AG04450 (cell line): ENCODE data around the gene PRRG3. TPM values are rescaled to one million over a fixed set of nuclear protein-coding genes. Genes with fewer than 3 reads are reported as not detected.

Experiments used
- CTCF ChIA-PET: fragments of 300-600, 350-600 bp; formaldehyde crosslinking; extraction: SDS; loops from one replicate; lab custom pipeline; 2022; ENCODE audit warnings: antibody characterized with exemption, inconsistent platforms; lab: Charles Lee
- POLR2A ChIA-PET: fragments of 350-600 bp; formaldehyde crosslinking; extraction: SDS; loops from one replicate; lab custom pipeline; 2021; ENCODE audit warnings: antibody characterized with exemption, inconsistent platforms; lab: Yijun Ruan, JAX
- DNase-seq: peaks from one replicate; pipeline ENCODE4 v3.0.0-alpha.2; 2011; ENCODE audit warnings: low read depth, low spot score
- H3K27ac ChIP-seq: one replicate; pipeline ENCODE4 v1.5.1; 2012; ENCODE audit warnings: low read depth, low read length, control low read depth
- H3K27me3 ChIP-seq: one replicate; pipeline ENCODE4 v1.6.0; 2012; ENCODE audit warnings: low read length; ENCODE audit not compliant: control insufficient read depth, insufficient read depth
- H3K4me3 ChIP-seq: 2 replicates; pipeline ENCODE4 v1.5.1; 2011; ENCODE audit warnings: mild to moderate bottlenecking, low read depth, low read length, control low read depth
- H3K9me3 ChIP-seq: 2 replicates; pipeline ENCODE4 v1.5.1; 2012; ENCODE audit warnings: low read length; ENCODE audit not compliant: control insufficient read depth, insufficient read depth
- polyA plus RNA-seq: library from polyadenylated mRNA; depleted of rRNA; stranded (reverse); fragments of >200 nt; gene quantifications from 2 replicates; pipeline ENCODE4 v1.2.3, GENCODE V29; 2011
- TF ChIP-seq, protein P1 (sequence below): IDR thresholded peaks from 2 replicates; pipeline ENCODE4 v1.5.1; 2011; ENCODE audit warnings: low read depth, low read length, control low read depth, inconsistent platforms

Gene PRRG3
- polyA plus RNA-seq, 1 experiment = not detected

DNA sequence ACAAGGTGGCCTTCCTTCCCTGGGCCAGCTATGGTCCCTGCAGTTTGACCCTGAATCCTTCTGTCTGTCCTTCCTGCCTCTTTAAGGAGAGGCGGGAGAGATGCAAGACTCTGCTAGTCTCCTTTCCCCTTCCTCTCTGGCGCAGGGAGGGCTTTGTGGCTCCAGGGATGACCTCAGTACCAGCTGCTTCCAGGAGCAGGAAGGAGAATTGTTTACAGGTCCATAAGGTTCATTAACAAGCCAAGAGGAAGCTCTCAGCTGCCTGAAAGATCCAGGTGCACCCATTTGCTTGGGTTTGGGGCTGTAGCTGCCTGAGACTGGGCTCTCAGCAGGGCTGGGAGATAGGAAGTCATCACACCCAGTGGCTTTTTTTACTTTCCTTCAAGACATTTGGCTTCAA, 16.5 kb downstream of the PRRG3 start:
- DNase-seq = no peak
- CTCF ChIA-PET = no interaction called here

DNA sequence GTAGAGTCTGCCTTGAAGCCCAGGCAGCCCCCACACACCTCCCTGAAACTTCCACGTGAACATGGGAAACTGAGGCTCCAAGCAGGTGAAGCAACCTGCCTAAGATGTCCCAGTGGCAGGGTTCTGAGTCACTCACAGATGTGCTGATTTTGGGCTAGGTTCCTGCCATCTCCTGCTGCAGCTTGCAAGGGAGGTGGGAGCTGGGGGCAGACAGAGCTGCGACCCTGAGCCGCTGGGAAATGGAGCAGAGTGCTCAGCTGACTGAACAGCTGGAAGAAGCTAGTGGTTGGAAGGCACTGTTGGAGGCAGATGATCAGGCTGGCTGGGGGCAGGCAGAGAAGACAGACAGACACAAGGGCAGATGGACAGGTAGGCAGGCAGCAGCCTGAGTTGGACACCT, 17.0 kb downstream of the PRRG3 start:
- H3K27me3 ChIP-seq = no peaks in the 10 kb centered on the region
- no peak overlapping the region for H3K4me3 ChIP-seq
- ChIA-PET CTCF (no interaction called here), POLR2A (no interaction called here)
- DNase-seq = no peak
- no peak overlapping the region for H3K27ac ChIP-seq
- TF ChIP-seq, protein P1, sequence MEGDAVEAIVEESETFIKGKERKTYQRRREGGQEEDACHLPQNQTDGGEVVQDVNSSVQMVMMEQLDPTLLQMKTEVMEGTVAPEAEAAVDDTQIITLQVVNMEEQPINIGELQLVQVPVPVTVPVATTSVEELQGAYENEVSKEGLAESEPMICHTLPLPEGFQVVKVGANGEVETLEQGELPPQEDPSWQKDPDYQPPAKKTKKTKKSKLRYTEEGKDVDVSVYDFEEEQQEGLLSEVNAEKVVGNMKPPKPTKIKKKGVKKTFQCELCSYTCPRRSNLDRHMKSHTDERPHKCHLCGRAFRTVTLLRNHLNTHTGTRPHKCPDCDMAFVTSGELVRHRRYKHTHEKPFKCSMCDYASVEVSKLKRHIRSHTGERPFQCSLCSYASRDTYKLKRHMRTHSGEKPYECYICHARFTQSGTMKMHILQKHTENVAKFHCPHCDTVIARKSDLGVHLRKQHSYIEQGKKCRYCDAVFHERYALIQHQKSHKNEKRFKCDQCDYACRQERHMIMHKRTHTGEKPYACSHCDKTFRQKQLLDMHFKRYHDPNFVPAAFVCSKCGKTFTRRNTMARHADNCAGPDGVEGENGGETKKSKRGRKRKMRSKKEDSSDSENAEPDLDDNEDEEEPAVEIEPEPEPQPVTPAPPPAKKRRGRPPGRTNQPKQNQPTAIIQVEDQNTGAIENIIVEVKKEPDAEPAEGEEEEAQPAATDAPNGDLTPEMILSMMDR = no peak
- no peaks in the 10 kb centered on the region for H3K9me3 ChIP-seq

More for the DNA sequence above, 16.5 kb downstream of the PRRG3 start:
- H3K4me3 ChIP-seq = no peak overlapping the region
- TF ChIP-seq, protein P1 = no peak
- no peaks in the 10 kb centered on the region for H3K27me3 ChIP-seq
- POLR2A ChIA-PET = no interaction called here
- H3K27ac ChIP-seq = no peak overlapping the region
- H3K9me3 ChIP-seq = no peaks in the 10 kb centered on the region

DNA sequence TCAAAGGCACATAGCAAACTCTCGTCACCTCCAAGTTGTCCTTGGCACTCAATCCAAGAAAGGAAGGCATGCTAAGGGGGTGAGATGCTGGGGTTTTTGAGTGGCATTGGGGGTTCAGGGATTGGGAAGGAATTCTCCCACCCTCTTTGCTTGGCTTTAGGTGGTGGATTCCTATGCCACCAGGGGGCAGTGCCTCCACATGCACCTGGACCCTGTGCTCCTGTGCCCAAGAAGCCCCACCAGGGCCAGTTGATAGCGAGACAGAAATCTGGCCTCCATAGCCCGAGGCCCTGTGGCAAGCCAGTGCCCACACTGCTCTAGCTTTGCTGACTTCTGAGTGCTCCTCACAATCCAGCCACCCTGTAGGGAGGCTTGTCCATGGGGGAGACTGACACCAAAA, 18.6 kb downstream of the PRRG3 start:
- no peaks in the 10 kb centered on the region for H3K27me3 ChIP-seq
- H3K27ac ChIP-seq = no peak overlapping the region
- ChIA-PET POLR2A (no interaction called here), CTCF (no interaction called here)
- TF ChIP-seq, protein P1 = peak; percentile 47
- H3K9me3 ChIP-seq = no peaks in the 10 kb centered on the region
- no peak for DNase-seq
- H3K4me3 ChIP-seq = no peak overlapping the region

DNA sequence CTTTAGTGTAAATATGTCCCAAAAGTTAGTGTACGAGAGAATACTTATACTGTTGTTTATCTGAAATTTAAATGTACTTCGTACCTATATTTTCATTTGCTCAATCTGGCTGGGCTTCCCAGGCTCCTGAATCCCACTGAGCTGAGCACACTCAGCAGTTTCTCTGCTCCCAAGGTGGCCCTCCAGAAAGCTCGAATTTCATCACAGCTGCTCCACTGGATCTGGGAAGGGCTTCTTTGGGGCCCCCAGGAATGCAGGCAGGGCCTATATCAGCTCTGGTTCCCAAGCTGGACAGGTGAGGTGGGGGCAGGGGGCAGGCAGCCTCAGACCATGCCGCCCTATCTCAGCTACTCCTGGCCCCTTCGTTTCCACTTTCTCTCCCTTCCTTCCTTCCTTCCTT, 19.1 kb downstream of the PRRG3 start:
- Histone ChIP-seq H3K27me3 (no peaks in the 10 kb centered on the region), H3K9me3 (no peaks in the 10 kb centered on the region), H3K4me3 (no peak overlapping the region), H3K27ac (no peak overlapping the region)
- CTCF ChIA-PET = no interaction called here
- no peak for DNase-seq
- POLR2A ChIA-PET = no interaction called here
- TF ChIP-seq, protein P1 = no peak

DNA sequence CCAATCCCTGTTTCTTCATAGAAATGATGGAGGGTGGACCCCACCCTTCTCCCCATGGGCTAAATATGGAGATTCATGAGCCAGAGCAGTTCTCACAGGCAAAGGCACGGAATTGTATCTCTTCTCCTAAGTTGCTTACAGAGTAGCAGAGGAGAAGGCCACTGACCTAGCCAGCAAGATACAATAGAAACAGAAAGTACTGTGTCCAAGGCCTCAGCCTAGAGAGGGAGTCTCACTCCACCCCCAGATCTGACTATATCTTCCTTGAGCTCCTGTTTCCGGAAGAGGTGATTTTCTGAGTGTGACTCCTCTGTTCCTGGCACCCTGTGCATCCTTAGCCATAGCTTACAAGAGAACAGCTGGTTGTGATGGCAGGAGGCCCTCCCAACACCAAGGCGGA, 20.5 kb downstream of the PRRG3 start, which contains the start of gene FATE1:
Gene FATE1, plus strand, starts transcription at position 284 of the 400 bp plus-strand sequence. Its CDS starts 85 bp downstream, at position 369.
- no peak for DNase-seq
- ChIA-PET CTCF (no interaction called here), POLR2A (no interaction called here)

More for the DNA sequence above, 20.5 kb downstream of the PRRG3 start, which contains the start of gene FATE1:
- H3K27me3 ChIP-seq = no peaks in the 10 kb centered on the region
- TF ChIP-seq, protein P1 = no peak
- H3K4me3 ChIP-seq = no peak within 1 kb of the TSS
- no peaks in the 10 kb centered on the region for H3K9me3 ChIP-seq
- H3K27ac ChIP-seq = no peak within 1 kb of the TSS
